Peyer's patch (tissue), 4 donors: Measurements from ENCODE around the gene SNX20. TPM values are rescaled to one million over a fixed set of nuclear protein-coding genes. Genes with fewer than 3 reads are reported as not detected.

Experiments used
- DNase-seq, 3 donors: peaks; one replicate each; pipeline ENCODE4 v3.0.0-alpha.2; 2017 to 2019
- H3K27ac ChIP-seq, 4 donors: fragments of 200-600 bp; sonication (generic); one replicate each; pipeline ENCODE4 v1.5.1; 2016 to 2019
- H3K27me3 ChIP-seq, 2 donors: fragments of 200-600 bp; sonication (generic); one replicate each; pipeline ENCODE4 v1.5.1; 2019
- H3K36me3 ChIP-seq, 3 donors: fragments of 200-600 bp; sonication (generic); one replicate each; pipeline ENCODE4 v1.5.1; 2016 to 2019
- H3K4me1 ChIP-seq, 4 donors: fragments of 200-600 bp; sonication (generic); one replicate each; pipeline ENCODE4 v1.5.1; 2016 to 2019
- H3K4me3 ChIP-seq, 4 donors: fragments of 200-600 bp; sonication (generic); 1 replicate in 3 of 4; 2 replicates in 1 of 4; pipeline ENCODE4 v1.5.1; 2016 to 2019; ENCODE audit warnings: mild to moderate bottlenecking in 1 of 4
- H3K9me3 ChIP-seq, 4 donors: fragments of 200-600 bp; sonication (generic); one replicate each; pipeline ENCODE4 v1.5.1; 2016 to 2019; ENCODE audit warnings: mild to moderate bottlenecking in 1 of 4
- CTCF ChIP-seq, 6 experiments: fragments of 450-650 bp in 4 of 6; fragments of 200-600 bp in 2 of 6; sonication (generic) in 1 of 6; IDR thresholded peaks; one replicate each; pipeline ENCODE4 v1.5.1; 2017 to 2019; ENCODE audit warnings: antibody characterized with exemption in 6 of 6, mild to moderate bottlenecking in 3 of 6, moderate library complexity in 1 of 6
- POLR2A ChIP-seq, 2 donors: fragments of 450-650 bp; IDR thresholded peaks; one replicate each; pipeline ENCODE4 v1.5.1; 2017; ENCODE audit warnings: antibody characterized with exemption in 2 of 2, mild to moderate bottlenecking in 2 of 2, moderate library complexity in 2 of 2
- total RNA-seq, 4 donors: library from RNA; depleted of rRNA; stranded (reverse); fragments of >200 nt; gene quantifications; one replicate each; pipeline ENCODE4 v1.1.0, GENCODE V29; 2016

Gene SNX20
- total RNA-seq, 4 donors from 2014 or later = 1.3 to 10.7 (median 2.3) TPM

- Histone ChIP-seq H3K4me1 (no peaks in the 10 kb centered on the region), H3K27ac (no peak overlapping the region), H3K9me3 (no peaks in the 10 kb centered on the region), H3K36me3 (no peaks in the 10 kb centered on the region), H3K4me3 (no peak overlapping the region), H3K27me3 (no peaks in the 10 kb centered on the region)
- DNase-seq = no peak
- no peak for TF ChIP-seq CTCF (IDR thresholded peaks at IDR 0.05)
- no peak for TF ChIP-seq POLR2A (IDR thresholded peaks at IDR 0.05)
Measured at GRCh38 chr16:50712956-50713355, 31.8 kb upstream of the SNX20 start.

GRCh38 chr16:50712560-50712898, 31.4 kb upstream of the SNX20 start:
- Histone ChIP-seq H3K36me3 (no peaks in the 10 kb centered on the region), H3K27me3 (no peaks in the 10 kb centered on the region), H3K4me3 (no peak overlapping the region), H3K27ac (no peak overlapping the region), H3K4me1 (no peaks in the 10 kb centered on the region), H3K9me3 (no peaks in the 10 kb centered on the region)
- TF ChIP-seq POLR2A (IDR thresholded peaks at IDR 0.05) (no peak), CTCF (IDR thresholded peaks at IDR 0.05) (no peak)
- no peak for DNase-seq

GRCh38 chr16:50711862-50712559, 30.9 kb upstream of the SNX20 start:
- Histone ChIP-seq H3K4me1 (no peaks in the 10 kb centered on the region), H3K4me3 (no peak overlapping the region), H3K9me3 (no peaks in the 10 kb centered on the region), H3K27me3 (no peaks in the 10 kb centered on the region), H3K27ac (no peak overlapping the region), H3K36me3 (no peaks in the 10 kb centered on the region)
- DNase-seq = no peak
- TF ChIP-seq CTCF (IDR thresholded peaks at IDR 0.05) (no peak), POLR2A (IDR thresholded peaks at IDR 0.05) (no peak)

- Histone ChIP-seq H3K4me3 (no peak overlapping the region), H3K27ac (no peak overlapping the region), H3K27me3 (no peaks in the 10 kb centered on the region), H3K9me3 (no peaks in the 10 kb centered on the region), H3K4me1 (no peaks in the 10 kb centered on the region), H3K36me3 (no peaks in the 10 kb centered on the region)
- DNase-seq = no peak
- no peak for TF ChIP-seq CTCF (IDR thresholded peaks at IDR 0.05)
- TF ChIP-seq POLR2A (IDR thresholded peaks at IDR 0.05) = no peak
Measured at GRCh38 chr16:50711040-50711439, 29.9 kb upstream of the SNX20 start.

GRCh38 chr16:50709980-50710379, 28.9 kb upstream of the SNX20 start:
- Histone ChIP-seq H3K27ac (no peak overlapping the region), H3K4me3 (no peak overlapping the region), H3K27me3 (no peaks in the 10 kb centered on the region), H3K9me3 (no peaks in the 10 kb centered on the region), H3K36me3 (no peaks in the 10 kb centered on the region), H3K4me1 (no peaks in the 10 kb centered on the region)
- no peak for TF ChIP-seq POLR2A (IDR thresholded peaks at IDR 0.05)
- no peak for TF ChIP-seq CTCF (IDR thresholded peaks at IDR 0.05)
- no peak for DNase-seq
